ENCODE measurements around the gene SUOX. TPM values are rescaled to one million over a fixed set of nuclear protein-coding genes. Genes with fewer than 3 reads are reported as not detected.
"Not testable (repeated sequence)": the region's sequence is repeated elsewhere in the genome, so short reads cannot be mapped to it uniquely, and the experiment has no call there.

The SUOX gene
- total RNA-seq, 1 experiment from 2014 or later, result 31.1 TPM

DNA sequence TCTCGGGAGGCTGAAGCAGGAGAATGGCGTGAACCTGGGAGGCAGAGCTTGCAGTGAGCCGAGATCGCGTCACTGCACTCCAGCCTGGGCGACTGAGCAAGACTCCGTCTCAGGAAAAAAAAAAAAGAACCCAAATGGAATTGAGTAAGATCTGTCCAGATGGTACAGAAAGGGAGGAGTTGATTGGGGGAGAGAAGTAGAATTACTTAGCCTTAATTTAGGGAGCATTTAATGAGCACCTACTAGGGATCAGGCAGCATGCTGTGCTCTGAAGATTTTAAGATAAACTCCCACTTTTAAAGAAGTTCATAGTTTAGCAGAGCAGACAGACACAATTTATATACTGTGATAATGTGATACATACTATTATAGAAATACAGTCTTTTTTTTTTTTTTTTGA, 18.7 kb upstream of the SUOX start:
- peaks cover 24% of the 10 kb centered on the region for H3K36me3 Mint-ChIP-seq (ENCODE audit: insufficient read depth, unreplicated experiment)
- H3K9me3 Mint-ChIP-seq (ENCODE audit: low read depth, unreplicated experiment), result no peaks in the 10 kb centered on the region
- CTCF ChIA-PET, result no interaction called here
- intact Hi-C loops (cut with micrococcal nuclease; ENCODE audit: unreplicated experiment), result no loop called here
- no peak for DNase-seq
- no TSS peak for BruUV-seq (replicated peaks)
- H3K4me1 Mint-ChIP-seq (ENCODE audit: low read depth, unreplicated experiment), result peaks cover 29% of the 10 kb centered on the region
- no peak overlapping the region for H3K4me3 Mint-ChIP-seq (ENCODE audit: low read depth, unreplicated experiment)
- H3K27me3 Mint-ChIP-seq (ENCODE audit: unreplicated experiment), result no peaks in the 10 kb centered on the region
- H3K27ac Mint-ChIP-seq (ENCODE audit: unreplicated experiment), result no peak overlapping the region
- TF ChIP-seq, protein P1, sequence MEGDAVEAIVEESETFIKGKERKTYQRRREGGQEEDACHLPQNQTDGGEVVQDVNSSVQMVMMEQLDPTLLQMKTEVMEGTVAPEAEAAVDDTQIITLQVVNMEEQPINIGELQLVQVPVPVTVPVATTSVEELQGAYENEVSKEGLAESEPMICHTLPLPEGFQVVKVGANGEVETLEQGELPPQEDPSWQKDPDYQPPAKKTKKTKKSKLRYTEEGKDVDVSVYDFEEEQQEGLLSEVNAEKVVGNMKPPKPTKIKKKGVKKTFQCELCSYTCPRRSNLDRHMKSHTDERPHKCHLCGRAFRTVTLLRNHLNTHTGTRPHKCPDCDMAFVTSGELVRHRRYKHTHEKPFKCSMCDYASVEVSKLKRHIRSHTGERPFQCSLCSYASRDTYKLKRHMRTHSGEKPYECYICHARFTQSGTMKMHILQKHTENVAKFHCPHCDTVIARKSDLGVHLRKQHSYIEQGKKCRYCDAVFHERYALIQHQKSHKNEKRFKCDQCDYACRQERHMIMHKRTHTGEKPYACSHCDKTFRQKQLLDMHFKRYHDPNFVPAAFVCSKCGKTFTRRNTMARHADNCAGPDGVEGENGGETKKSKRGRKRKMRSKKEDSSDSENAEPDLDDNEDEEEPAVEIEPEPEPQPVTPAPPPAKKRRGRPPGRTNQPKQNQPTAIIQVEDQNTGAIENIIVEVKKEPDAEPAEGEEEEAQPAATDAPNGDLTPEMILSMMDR (IDR thresholded peaks at IDR 0.05; ENCODE audit: unreplicated experiment), result no peak

DNA sequence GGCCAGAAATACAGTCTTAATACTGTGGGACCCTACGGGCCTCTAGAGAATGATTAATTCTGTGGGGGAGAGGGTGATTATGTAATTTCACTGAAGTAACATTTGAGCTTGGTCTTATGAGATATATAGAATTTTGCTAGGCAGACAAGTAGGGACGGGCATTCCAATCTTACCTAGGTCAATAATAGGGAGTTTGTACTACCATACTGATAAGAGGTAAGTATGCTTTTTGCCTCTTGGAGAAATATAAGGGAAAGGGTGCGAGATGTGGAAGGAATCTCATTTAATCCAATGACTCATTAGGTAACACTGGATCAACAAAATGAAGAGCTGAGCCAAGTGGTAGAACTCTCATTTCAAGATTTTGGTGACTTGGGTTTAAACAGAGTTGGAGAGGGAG, 18.0 kb upstream of the SUOX start:
- H3K36me3 Mint-ChIP-seq (ENCODE audit: insufficient read depth, unreplicated experiment), result peaks cover 30% of the 10 kb centered on the region
- TF ChIP-seq, protein P1 (IDR thresholded peaks at IDR 0.05; ENCODE audit: unreplicated experiment), result no peak
- DNase-seq, result no peak
- no peaks in the 10 kb centered on the region for H3K9me3 Mint-ChIP-seq (ENCODE audit: low read depth, unreplicated experiment)
- peaks cover 29% of the 10 kb centered on the region for H3K4me1 Mint-ChIP-seq (ENCODE audit: low read depth, unreplicated experiment)
- CTCF ChIA-PET, result no interaction called here
- H3K4me3 Mint-ChIP-seq (ENCODE audit: low read depth, unreplicated experiment), result no peak overlapping the region
- H3K27me3 Mint-ChIP-seq (ENCODE audit: unreplicated experiment), result no peaks in the 10 kb centered on the region
- no TSS peak for BruUV-seq (replicated peaks)
- intact Hi-C loops (cut with micrococcal nuclease; ENCODE audit: unreplicated experiment), result no loop called here
- no peak overlapping the region for H3K27ac Mint-ChIP-seq (ENCODE audit: unreplicated experiment)

DNA sequence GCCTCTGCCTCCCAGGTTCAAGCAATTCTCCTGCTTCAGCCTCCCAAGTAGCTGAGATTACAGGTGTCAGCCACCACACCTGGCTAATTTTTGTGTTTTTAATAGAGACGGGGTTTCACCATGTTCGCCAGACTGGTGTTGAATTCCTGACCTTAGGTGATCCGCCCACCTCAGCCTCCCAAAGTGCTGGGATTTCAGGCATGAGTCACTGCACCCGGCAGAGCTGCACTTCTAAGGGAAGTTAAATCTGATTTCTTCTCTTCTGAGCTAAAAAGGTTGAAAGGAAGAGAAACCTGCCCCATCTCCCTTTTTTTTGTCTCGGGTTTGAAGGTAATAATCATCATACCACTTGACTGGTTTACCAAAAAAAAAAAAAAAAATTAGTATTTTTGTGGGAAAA, 15.2 kb upstream of the SUOX start:
- H3K27me3 Mint-ChIP-seq (ENCODE audit: unreplicated experiment); H3K27ac Mint-ChIP-seq (ENCODE audit: unreplicated experiment); BruUV-seq (replicated peaks); intact Hi-C loops (cut with micrococcal nuclease; ENCODE audit: unreplicated experiment); H3K4me3 Mint-ChIP-seq (ENCODE audit: low read depth, unreplicated experiment); H3K9me3 Mint-ChIP-seq (ENCODE audit: low read depth, unreplicated experiment): not testable (repeated sequence)
- DNase-seq, result peak; percentile 38
- Mint-ChIP-seq H3K36me3 (ENCODE audit: insufficient read depth, unreplicated experiment) (peaks cover 44% of the 10 kb centered on the region), H3K4me1 (ENCODE audit: low read depth, unreplicated experiment) (peaks cover 22% of the 10 kb centered on the region)
- CTCF ChIA-PET, result interaction anchor here (0.6 to 1.3 kb wide), 4 partner anchors 14 to 243 kb away, joined by 3 to 5 read pairs (median 4); no protein-coding TSS in a partner anchor

DNA sequence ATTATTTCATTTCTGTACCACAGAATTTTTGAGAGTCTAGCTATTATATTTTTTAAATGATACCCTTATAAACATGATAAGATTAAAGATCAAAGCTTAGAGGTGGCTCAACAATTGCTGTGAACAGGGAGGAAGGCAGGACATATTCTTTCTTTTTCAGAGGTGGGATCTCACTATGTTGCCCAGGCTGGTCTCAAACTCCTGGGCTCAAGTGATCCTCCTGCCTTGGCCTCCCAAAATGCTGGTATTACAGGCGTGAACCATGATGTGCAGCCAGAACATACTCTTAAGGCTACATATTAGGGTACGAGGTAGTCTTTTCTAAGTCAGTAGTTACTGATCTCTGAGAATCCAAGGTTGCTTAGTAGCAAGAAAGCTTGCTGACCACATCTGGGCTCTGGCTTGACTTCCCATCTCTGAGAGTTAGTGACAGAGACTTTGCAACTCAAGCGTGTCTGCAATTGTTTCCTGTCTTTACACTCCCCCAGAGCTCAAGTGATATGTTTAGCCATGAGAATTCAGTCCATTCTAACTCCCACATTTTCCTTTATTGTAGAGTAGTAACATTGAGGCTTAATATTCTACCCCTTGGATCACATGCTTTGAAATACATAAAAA, 14.6 kb upstream of the SUOX start:
- Mint-ChIP-seq H3K4me1 (ENCODE audit: low read depth, unreplicated experiment) (peaks cover 21% of the 10 kb centered on the region), H3K9me3 (ENCODE audit: low read depth, unreplicated experiment) (no peaks in the 10 kb centered on the region), H3K27me3 (ENCODE audit: unreplicated experiment) (no peaks in the 10 kb centered on the region), H3K4me3 (ENCODE audit: low read depth, unreplicated experiment) (no peak overlapping the region), H3K27ac (ENCODE audit: unreplicated experiment) (no peak overlapping the region), H3K36me3 (ENCODE audit: insufficient read depth, unreplicated experiment) (peaks cover 50% of the 10 kb centered on the region)
- no peak for DNase-seq
- intact Hi-C loops (cut with micrococcal nuclease; ENCODE audit: unreplicated experiment), result no loop called here
- CTCF ChIA-PET, result interaction anchor here (0.6 to 1.1 kb wide), 3 partner anchors 83 to 244 kb away, joined by 3 to 5 read pairs (median 5); no protein-coding TSS in a partner anchor
- BruUV-seq (replicated peaks), result no TSS peak
- TF ChIP-seq, protein P1 (IDR thresholded peaks at IDR 0.05; ENCODE audit: unreplicated experiment), result no peak

DNA sequence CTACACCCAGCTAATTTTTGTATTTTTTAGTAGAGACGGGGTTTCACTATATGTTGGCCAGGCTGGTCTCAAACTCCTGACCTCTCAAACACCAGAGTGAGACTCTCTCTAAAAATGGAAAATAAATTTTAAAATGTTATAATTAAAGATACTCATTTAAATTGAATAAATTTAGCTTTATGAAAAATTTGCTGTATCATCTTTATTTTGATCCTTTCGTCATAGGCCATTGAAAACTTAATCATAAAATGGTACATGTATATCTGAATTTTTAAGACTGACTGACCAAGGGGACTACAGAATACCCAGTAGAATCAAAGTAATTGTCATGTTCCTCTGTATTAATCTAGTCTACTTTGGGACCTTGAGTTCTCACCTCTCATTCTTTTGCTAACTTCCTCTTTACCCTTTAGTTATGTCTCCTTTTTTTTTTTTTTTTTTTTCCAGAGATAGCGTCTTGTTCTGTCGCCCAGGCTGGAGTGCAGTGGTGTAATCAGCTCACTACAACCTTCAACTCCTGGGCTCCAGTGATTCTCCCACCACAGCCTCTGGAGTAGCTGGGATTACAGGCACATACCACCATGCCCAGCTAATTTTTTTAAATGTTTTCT, 13.7 kb upstream of the SUOX start:
- Mint-ChIP-seq H3K27ac (ENCODE audit: unreplicated experiment) (no peak overlapping the region), H3K9me3 (ENCODE audit: low read depth, unreplicated experiment) (no peaks in the 10 kb centered on the region), H3K4me3 (ENCODE audit: low read depth, unreplicated experiment) (no peak overlapping the region), H3K36me3 (ENCODE audit: insufficient read depth, unreplicated experiment) (peaks cover 53% of the 10 kb centered on the region), H3K27me3 (ENCODE audit: unreplicated experiment) (no peaks in the 10 kb centered on the region), H3K4me1 (ENCODE audit: low read depth, unreplicated experiment) (peaks cover 19% of the 10 kb centered on the region)
- no peak for DNase-seq
- TF ChIP-seq, protein P1 (IDR thresholded peaks at IDR 0.05; ENCODE audit: unreplicated experiment), result no peak
- no TSS peak for BruUV-seq (replicated peaks)
- CTCF ChIA-PET, result interaction anchor here (0.7 kb wide), 2 partner anchors 10 to 32 kb away, joined by 3 to 4 read pairs; partner anchors contain the start of gene RAB5B
- intact Hi-C loops (cut with micrococcal nuclease; ENCODE audit: unreplicated experiment), result no loop called here
